HG03175 (cell line): ENCODE measurements around the gene DENND1B.
"Not testable (repeated sequence)": the region's sequence is repeated elsewhere in the genome, so short reads cannot be mapped to it uniquely, and the experiment has no call there.

ENCODE experiments used
- ATAC-seq: cut with Tn5 transposase; IDR thresholded peaks from one replicate; pipeline ENCODE4 v1.9.1; 2021; ENCODE audit warnings: mild to moderate bottlenecking, moderate library complexity; ENCODE audit not compliant: unreplicated experiment

The DENND1B gene

GRCh38 chr1:197783510-197783948, 8.2 kb upstream of the DENND1B start:
- ATAC-seq, result no peak

DNA sequence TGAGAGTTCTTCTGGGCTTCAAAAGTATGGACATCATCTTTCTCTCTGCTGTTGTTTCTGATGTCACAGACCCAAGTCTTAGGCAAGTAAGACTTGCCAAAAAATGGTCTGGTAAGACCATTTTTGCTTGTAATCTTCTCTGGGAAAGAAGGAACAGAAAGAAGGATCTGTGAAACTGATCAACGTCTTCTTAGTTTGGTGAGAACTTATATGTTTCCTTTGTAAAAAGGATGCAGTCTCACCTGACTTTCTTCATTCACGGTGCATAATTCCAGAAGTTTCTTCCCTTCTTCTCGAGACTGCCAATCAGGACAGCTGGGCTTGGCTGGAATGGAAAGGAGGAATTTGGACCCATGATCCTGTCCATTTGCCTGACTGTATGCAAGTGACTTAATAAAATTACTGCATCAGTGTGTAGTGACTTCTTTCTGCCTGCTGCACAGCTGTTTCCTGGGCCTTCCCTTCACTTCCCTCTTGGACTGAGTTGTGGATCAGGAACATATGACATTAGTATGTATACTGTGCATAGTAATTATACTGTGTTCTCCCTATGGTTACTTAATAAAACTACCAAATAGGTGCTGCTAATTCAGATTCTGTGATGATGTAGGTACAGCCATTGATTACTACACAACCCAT, 7.6 kb upstream of the DENND1B start:
- ATAC-seq, result no peak

DNA sequence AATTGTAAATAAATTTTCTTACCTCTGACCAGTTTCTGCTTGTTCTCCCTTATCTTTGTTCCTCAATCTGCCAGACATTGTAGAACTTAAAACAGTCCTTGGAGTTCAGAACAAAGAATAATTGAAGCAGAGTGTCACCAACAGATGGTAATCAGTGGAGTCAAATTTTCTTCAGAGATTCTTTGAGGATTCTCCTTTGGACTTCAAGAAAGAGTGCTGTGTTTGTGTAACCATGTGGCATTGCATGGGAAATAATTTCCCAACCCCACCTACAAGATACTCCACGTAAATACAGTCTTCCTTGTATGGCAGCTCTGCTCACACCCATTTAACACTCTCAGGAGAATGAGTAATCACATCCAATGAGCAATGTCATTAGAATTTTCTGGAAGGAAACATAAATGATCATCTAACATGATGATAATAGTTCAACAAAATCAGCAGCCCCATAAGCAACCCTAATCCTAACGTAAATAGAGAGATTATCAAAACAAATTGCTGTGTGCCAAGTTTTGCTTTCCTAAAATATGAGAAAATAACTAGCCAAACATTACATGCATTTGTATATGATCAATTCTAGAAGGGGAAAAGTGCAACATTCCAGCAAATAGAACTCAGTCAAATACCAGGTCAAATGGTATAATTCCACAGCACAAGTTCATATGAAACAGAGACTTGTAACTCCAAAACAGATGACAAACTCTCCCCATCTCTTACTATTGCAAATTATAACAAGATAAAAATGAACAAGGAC, 6.9 kb upstream of the DENND1B start:
- no peak for ATAC-seq

- no peak for ATAC-seq
These were observed 4.6 kb upstream of the DENND1B start for GRCh38 chr1:197779921-197780320.

- ATAC-seq, result no peak
These were observed 3.2 kb upstream of the DENND1B start for GRCh38 chr1:197778366-197778945.

DNA sequence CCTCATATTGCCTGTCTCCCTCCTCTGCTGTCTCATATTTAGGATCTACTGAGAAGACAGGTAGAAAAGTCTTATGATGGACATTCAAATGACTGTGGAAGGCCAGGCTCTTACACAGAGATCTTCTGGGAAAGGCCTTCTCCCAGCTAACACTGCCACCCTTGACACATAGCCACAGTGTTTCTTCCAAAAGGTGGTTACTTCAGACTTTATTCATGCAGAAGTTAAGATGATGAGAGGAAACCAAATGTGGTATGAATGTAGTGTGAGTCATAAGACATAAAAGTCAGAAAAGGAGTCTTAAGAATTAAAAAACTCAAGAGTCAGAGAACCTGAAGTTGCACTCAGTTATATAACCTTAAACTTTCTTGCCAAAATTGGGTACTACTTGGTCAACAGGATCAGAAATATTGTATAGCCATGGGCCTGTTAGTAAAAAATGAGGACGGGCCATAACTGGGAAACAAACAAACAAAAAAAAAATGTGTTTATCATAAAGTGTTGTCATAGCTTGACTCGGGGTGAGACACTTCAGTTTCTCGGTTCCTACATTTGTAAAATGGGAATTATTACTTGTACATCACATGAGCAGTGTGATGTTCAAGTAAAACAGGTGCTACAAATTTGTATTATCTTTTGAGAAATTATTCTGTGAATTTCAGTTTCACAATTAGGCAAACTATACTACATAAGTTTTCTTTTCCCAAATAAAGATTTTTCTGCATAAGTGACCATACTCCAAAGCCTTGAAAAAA, 1.2 kb upstream of the DENND1B start:
- peak; percentile 33 for ATAC-seq

DNA sequence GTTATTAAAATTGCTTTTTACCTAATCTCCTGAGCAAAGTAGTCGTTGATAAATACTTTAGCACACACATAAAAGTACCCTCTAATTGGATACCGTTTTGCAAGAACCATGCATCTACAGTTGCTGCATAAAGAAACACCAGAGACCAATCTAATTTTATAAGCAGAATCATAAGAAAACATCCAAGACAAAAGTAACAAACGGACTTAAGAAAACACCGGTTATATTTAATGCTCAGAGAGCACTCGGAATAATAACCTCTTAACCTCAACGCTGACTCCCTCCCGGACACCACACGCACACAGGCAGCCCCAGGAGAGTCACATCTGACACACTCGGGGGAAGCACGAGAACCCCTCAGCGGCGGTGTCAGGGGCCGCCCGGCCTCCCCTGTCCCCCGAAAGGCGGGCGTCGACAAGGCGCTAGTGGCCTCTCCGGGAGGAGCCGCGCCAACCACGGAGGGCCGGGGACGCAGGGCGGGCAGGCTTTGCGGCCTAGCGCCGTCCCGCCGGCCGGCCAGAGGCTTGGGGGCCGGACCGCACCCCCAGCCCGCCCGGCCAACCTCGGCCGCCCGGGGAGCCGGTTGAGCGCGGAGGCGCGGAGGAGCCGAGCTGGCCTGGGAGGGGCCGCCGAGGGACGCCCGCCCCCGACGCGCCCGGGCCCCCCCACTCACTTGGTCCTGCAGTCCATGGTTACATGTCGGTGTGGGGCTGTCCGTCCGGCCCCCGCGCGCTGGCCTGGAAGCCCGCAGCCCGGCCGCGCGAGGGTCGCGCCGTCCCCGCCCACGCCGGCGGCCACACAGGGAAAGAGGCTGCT, 606 bp downstream of the DENND1B start:
- ATAC-seq, result peak; percentile 32

DNA sequence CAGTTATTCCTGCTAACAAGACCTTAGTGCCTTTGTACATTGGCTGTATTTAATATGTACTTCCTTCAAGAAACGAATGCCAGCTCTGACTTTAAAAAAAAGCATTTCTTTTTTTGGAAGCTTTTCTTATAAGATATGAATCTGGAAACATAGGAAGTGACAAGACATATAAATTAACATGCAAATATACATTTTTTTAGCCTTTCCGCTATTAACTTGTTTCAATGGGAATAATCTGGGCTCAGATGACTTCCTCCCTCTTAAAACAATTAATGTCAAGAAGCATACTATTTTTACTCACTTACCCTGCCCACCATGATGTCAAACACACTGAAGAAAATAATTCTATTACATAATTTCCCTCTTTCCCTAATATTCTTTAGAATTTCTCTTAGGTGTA, 1.4 kb downstream of the DENND1B start:
- ATAC-seq, result no peak

GRCh38 chr1:197771904-197772556, 3.2 kb downstream of the DENND1B start:
- no peak for ATAC-seq

DNA sequence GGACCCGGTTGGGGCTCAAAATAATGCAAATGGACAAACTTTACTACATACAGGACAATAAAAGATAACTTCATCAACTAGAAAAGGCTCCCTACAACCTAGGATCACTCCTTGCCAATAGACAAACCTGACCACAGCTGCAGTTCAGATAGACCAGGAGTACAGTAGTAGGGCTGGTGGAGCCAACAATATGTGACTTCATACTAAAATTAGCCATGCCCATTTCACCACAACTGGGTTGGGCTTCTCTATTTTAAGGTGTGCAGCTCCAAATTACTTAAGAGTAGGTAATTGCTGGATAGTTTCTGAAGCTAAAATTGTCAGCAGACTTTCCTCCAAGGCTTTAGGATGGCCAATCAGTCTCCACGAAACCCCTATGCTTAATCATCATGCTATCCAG, 3.9 kb downstream of the DENND1B start:
- no peak for ATAC-seq

- ATAC-seq, result no peak
These were observed 5.0 kb downstream of the DENND1B start for GRCh38 chr1:197770243-197770642.

- ATAC-seq, result no peak
These were observed 6.0 kb downstream of the DENND1B start for GRCh38 chr1:197769287-197769686.

DNA sequence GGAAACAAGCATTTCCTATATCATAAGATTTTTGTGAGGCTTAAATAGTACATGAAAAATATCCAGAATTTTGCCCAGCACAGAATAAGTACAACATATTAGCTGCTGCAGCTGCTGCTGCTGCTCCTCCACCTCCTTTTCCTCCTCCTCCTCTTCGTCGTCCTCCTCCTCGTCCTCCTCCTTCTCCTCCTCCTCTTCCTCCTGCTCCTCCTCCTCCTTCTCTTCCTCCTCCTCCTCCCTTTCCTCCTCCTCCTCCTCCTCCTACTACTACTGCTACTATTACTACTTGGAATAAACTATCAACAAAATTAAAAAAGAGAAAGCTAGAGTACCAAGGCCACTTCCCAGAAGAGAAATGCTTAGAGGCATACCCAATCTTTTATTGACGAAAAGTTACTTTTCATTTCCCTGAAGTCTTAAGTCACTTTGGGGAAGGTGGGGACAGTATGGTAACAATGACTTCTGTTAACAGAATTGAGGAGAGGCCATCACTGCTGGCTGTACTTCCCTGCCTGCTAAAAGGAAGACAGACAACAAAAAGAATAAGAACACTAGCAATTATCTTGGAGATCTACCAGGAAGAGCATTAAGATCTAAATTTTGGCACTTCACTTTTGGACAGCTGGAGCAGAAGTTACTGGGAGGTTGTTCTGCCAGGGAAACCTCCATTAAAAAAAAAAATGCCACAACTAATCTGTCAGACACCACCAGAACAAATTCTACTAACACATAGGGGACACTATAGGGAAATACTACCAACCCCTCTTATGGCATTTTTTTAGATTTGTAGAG, 7.1 kb downstream of the DENND1B start:
- ATAC-seq, result no peak

- no peak for ATAC-seq
These were observed 11.5 kb downstream of the DENND1B start for GRCh38 chr1:197763769-197764168.

GRCh38 chr1:197763307-197763706, 12.0 kb downstream of the DENND1B start:
- ATAC-seq, result no peak

DNA sequence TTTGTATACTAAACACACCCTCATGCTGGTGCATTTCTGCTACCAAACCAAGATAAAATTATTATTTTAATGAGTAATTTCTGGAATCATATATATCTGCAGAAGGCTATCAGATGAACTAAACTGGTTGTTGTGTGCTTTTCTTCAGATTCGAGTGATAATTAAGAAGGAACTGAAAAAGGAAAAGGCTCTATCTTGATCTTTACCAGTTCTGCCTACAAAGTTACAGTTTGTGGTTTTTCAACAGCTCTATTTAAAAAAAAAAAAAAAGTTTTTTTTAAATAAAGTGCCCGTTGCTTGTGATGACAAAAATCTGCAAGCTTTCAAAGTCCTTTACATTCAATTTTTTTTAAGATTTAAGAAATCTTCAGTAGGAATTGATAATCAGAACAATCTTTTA, 13.6 kb downstream of the DENND1B start:
- ATAC-seq, result no peak

GRCh38 chr1:197755553-197755952, 19.7 kb downstream of the DENND1B start:
- not testable (repeated sequence) for ATAC-seq

DNA sequence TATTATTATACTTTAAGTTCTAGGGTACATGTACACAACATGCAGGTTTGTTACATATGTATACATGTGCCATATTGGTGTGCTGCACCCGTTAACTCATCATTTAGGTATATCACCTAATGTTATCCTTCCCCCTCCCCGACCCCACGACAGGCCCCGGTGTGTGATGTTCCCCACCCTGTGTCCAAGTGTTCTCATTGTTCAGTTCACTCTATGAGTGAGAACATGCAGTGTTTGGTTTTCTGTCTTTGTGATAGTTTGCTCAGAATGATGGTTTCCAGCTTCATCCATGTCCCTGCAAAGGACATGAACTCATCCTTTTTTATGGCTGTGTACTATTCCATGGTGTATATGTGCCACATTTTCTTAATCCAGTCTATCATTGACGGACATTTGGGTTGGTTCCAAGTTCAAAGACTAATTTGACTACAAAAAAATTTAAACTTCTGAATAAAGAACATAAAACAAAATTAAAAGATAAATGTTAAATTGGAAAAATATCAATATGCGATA, 22.6 kb downstream of the DENND1B start:
- not testable (repeated sequence) for ATAC-seq

GRCh38 chr1:197750366-197750765, 24.9 kb downstream of the DENND1B start:
- no peak for ATAC-seq
